IPS-20b (cell line): ENCODE data around the gene ZPBP2.

Experiments
- H3K27ac ChIP-seq: one replicate; pipeline ENCODE4 v1.5.1; 2013; ENCODE audit warnings: low read length
- H3K27me3 ChIP-seq: 2 replicates; pipeline ENCODE4 v1.6.1; 2013; ENCODE audit warnings: mild to moderate bottlenecking, low read length, inconsistent platforms; ENCODE audit not compliant: insufficient read depth
- H3K36me3 ChIP-seq: 2 replicates; pipeline ENCODE4 v1.6.1; 2013; ENCODE audit warnings: low read depth, mild to moderate bottlenecking, inconsistent platforms, low read length, moderate library complexity; ENCODE audit not compliant: insufficient read depth
- H3K4me1 ChIP-seq: 2 replicates; pipeline ENCODE4 v1.6.1; 2013; ENCODE audit warnings: mild to moderate bottlenecking, control low read depth, inconsistent platforms, low read length, moderate library complexity; ENCODE audit not compliant: insufficient read depth
- H3K4me3 ChIP-seq: 2 replicates; pipeline ENCODE4 v1.5.1; 2013; ENCODE audit warnings: mild to moderate bottlenecking, low read length, inconsistent platforms
- H3K9ac ChIP-seq: 2 replicates; pipeline ENCODE4 v1.6.1; 2013; ENCODE audit warnings: low read depth, mild to moderate bottlenecking, inconsistent platforms, low read length, moderate library complexity
- H3K9me3 ChIP-seq: 2 replicates; pipeline ENCODE4 v1.6.1; 2013; ENCODE audit warnings: mild to moderate bottlenecking, low read depth, low read length, inconsistent platforms; ENCODE audit not compliant: insufficient read depth

The ZPBP2 gene, protein sequence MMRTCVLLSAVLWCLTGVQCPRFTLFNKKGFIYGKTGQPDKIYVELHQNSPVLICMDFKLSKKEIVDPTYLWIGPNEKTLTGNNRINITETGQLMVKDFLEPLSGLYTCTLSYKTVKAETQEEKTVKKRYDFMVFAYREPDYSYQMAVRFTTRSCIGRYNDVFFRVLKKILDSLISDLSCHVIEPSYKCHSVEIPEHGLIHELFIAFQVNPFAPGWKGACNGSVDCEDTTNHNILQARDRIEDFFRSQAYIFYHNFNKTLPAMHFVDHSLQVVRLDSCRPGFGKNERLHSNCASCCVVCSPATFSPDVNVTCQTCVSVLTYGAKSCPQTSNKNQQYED

DNA sequence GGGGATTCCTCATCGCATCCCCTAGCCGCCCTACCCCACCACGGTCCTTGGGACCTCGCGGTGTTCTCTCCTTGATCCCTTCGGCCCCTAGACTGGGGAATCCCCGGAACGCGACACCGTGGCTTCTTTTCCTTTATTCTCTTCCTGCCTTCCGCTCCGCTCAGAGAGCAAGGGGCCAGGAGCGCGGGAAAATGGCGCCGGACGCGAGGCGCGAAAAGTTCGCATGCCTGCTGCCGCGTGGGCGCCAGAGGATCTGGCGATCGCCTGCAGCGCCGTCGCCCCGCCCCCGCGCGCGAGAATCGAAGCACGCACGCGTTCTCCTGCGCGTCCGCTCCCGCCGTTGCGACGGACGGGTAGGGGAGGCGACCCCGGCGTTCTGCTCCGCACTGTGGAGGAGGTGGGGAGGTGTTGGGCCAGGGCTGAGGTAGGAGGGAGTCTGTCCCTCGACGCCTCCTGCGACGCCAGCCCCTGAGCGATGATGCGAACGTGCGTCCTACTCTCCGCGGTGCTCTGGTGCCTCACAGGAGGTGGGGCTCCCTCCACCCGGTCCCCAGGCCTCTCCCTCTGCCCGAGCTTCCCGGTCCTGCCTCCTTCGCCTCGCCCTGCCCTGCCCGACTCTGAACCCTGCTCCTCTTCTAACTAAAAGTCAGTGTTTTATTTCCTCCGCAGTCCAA is at the start of gene ZPBP2:
Gene ZPBP2 (plus strand): TSS at position 323 of the 674 bp plus-strand sequence. CDS start 153 bp downstream, at position 476.
- no peak within 1 kb of the TSS for H3K9ac ChIP-seq
- no peak within 1 kb of the TSS for H3K4me3 ChIP-seq
- H3K4me1 ChIP-seq = peaks cover 3% of the 10 kb centered on the region; the same call in 1 of the 2 replicates
- H3K27ac ChIP-seq = no peak within 1 kb of the TSS
- no peaks in the 10 kb centered on the region for H3K9me3 ChIP-seq
- no peaks in the 10 kb centered on the region for H3K36me3 ChIP-seq
- H3K27me3 ChIP-seq = peaks cover 43% of the 10 kb centered on the region

DNA sequence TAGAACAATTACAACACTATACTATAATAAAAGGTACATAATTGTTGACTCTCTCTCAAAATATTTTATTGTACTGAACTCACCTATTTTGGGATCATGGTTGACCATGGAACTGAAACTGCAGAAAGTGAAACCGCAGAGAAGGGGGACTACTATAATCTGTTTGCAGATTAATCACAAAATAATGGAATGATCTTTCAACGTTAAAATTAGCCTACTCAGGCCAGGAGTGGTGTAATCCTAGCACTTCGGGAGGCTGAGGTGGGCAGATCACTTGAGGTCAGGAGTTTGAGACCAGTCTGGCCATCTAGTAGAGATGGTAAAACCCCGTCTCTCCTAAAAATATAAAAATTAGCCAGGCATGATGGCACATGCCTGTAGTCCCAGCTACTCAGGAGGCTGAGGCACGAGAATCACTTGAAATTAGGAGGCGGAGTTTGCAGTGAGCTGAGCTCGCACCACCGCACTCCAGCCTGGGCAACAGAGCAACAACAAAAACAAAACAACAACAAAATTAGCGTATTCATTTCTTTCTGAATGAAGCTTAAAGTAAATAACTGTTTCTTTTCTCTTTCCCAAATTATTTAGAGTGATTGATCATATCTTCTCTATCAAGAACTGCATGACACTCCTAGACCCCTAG is 49.5 kb upstream of the ZPBP2 start:
- Histone ChIP-seq H3K9me3 (peaks cover 3% of the 10 kb centered on the region), H3K9ac (no peak overlapping the region), H3K4me1 (no peaks in the 10 kb centered on the region), H3K4me3 (no peak overlapping the region), H3K36me3 (no peaks in the 10 kb centered on the region), H3K27me3 (no peaks in the 10 kb centered on the region), H3K27ac (no peak overlapping the region)

DNA sequence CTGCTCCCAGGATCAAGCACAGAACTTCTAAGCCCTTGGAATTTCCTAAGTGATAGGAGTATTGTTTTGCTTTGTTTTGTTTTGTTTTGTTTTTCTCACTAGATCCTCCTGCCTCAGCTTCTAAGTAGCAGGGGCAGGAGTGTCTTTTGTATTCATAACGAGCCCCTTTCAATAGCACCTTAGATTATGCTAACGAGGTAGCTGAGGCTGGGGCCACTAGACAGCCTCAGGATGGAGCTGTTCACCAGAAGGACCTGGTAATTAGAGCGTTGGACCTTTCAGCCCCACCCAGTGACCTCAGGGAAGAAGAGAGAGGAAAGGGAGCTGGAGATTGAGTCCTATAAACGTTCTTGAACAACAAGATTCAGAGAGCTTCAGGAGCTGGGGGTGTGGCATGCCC is 47.5 kb upstream of the ZPBP2 start:
- H3K36me3 ChIP-seq = no peaks in the 10 kb centered on the region
- H3K4me1 ChIP-seq = no peaks in the 10 kb centered on the region
- no peaks in the 10 kb centered on the region for H3K27me3 ChIP-seq
- H3K27ac ChIP-seq = no peak overlapping the region
- no peak overlapping the region for H3K9ac ChIP-seq
- H3K4me3 ChIP-seq = no peak overlapping the region
- peaks cover 13% of the 10 kb centered on the region for H3K9me3 ChIP-seq

DNA sequence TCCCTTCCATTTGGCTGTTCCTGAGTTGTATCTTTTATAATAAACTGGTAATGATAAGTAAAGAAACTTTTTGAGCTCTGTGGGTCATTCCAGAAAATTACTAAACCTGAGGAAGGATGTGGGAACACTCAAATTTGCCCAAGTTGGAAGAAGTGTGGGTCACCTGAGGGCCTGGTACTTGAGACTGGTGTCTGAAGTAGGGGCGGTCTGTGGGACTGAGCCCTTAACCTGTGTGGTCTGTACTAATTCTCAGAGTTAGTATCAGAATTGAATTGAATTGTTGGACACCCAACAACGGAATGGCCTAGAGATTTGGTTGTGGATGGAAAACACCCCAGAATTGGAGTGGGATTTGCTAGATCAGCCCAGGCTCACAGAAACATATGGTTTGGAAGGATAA is 47.0 kb upstream of the ZPBP2 start:
- Histone ChIP-seq H3K9me3 (peaks cover 13% of the 10 kb centered on the region), H3K36me3 (no peaks in the 10 kb centered on the region), H3K9ac (no peak overlapping the region)

DNA sequence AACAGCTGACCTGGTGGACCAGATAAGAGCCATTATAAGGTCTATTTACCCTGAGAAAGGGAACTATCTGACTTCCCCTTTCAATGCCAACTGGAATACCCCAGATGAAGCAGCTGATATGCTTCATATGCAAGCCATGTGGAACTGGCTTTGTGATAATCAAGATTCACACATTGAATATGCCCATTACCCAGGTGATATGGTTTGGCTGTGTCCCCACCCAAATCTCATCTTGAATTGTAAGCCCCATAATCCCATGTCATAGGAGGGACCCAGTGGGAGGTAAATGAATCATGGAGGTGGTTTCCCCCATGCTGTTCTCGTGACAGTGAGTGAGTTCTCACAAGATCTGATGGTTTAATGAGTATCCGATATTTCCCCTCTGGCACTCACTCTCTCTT is 46.0 kb upstream of the ZPBP2 start:
- no peak overlapping the region for H3K4me3 ChIP-seq
- H3K9ac ChIP-seq = no peak overlapping the region
- no peak overlapping the region for H3K27ac ChIP-seq
- H3K9me3 ChIP-seq = peaks cover 13% of the 10 kb centered on the region
- no peaks in the 10 kb centered on the region for H3K27me3 ChIP-seq
- H3K36me3 ChIP-seq = no peaks in the 10 kb centered on the region
- no peaks in the 10 kb centered on the region for H3K4me1 ChIP-seq

More for the DNA sequence above, 47.0 kb upstream of the ZPBP2 start:
- Histone ChIP-seq H3K27me3 (no peaks in the 10 kb centered on the region), H3K27ac (no peak overlapping the region), H3K4me1 (no peaks in the 10 kb centered on the region), H3K4me3 (no peak overlapping the region)

DNA sequence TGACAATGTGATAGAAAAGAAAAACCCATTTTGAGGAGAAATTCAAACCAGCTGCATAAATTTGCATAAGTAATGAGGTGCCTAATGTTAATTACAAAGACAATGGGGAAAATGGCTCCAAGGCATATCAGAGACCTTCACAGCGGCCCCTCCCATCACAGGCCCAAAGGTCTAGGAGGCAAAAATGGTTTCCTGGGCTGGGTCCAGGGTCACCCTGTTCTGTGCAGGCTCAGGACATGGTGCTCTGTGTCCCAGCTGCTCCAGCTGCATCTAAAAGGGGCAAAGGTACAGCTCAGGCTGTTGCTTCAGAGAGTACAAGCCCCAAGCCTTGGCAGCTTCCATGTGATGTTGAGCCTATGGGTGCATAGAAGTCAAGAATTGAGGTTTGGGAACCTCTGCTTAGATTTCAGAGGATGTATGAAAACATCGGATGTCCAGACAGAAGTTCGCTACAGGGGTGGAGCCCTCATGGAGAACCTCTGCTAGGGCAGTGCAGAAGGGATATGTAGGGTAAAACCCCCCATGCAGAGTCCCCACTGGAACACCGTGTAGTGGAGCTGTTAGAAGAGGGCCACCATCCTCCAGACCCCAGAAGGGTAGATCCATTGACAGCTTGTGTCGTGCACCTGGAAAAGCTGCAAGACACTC is 44.5 kb upstream of the ZPBP2 start:
- Histone ChIP-seq H3K27ac (no peak overlapping the region), H3K27me3 (no peaks in the 10 kb centered on the region), H3K4me3 (no peak overlapping the region), H3K9me3 (peaks cover 13% of the 10 kb centered on the region), H3K4me1 (no peaks in the 10 kb centered on the region), H3K36me3 (no peaks in the 10 kb centered on the region), H3K9ac (no peak overlapping the region)

DNA sequence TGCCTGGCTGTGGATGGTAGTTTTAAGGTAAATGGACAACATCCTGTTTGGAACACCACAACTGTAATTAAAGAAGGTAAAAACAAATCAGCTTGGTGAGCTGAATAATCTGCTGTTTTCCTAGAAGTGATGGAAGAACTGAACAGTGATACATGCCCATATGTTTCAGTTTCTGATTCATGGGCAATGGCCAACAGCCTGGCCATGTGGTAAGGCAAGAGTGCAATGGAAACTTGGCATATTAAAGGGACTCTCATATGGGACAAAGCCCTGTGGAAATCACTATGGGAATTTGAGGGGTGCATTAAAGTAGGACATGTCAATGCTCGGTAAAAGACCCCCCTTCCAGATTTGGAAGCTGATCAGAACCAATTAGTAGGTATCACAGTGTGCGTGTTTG is 41.7 kb upstream of the ZPBP2 start:
- Histone ChIP-seq H3K9me3 (peaks cover 13% of the 10 kb centered on the region), H3K4me1 (no peaks in the 10 kb centered on the region), H3K4me3 (no peak overlapping the region), H3K27me3 (no peaks in the 10 kb centered on the region), H3K36me3 (no peaks in the 10 kb centered on the region), H3K27ac (no peak overlapping the region), H3K9ac (no peak overlapping the region)

DNA sequence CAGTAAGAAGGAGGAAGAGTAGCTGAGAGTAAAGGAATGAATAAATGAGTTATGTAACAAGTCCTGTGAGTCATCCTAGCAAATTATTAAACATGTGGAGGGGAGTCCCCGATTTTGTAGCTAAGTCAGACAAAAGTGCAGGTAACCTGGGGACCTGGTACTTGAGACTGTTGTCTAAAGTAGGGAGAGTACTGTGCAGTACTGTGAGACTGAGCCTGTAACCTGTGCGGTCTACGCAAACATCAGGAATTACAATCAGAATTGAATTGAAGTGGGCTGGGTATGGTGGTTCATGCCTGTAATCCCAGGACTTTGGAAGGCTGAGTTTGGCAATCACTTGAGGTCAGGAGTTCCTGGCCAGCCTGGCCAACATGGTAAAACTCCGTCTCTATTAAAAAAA is 39.6 kb upstream of the ZPBP2 start:
- Histone ChIP-seq H3K4me1 (no peaks in the 10 kb centered on the region), H3K9ac (no peak overlapping the region), H3K9me3 (peaks cover 10% of the 10 kb centered on the region), H3K27ac (no peak overlapping the region), H3K4me3 (no peak overlapping the region), H3K27me3 (no peaks in the 10 kb centered on the region), H3K36me3 (no peaks in the 10 kb centered on the region)

DNA sequence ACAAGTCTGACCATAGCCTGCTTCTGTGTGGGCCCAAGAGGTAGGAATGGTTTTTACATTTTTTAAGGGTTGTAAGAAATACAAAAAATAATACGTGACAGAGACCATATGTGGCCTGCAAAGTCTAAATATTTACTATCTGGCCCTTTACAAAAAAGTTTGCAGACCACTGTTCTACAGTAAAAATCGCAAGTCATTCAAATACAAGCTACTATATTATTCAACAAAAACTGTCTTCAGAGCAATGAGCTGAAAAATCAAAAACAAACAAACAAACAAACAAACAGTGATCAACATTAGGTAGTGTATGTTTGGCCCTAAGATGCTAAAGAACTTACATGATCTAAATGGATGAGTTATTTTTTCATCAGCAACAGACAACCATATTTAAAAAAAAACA is 36.4 kb upstream of the ZPBP2 start:
- H3K36me3 ChIP-seq = no peaks in the 10 kb centered on the region
- no peak overlapping the region for H3K4me3 ChIP-seq
- H3K4me1 ChIP-seq = no peaks in the 10 kb centered on the region
- no peak overlapping the region for H3K9ac ChIP-seq
- no peak overlapping the region for H3K27ac ChIP-seq
- H3K9me3 ChIP-seq = no peaks in the 10 kb centered on the region
- no peaks in the 10 kb centered on the region for H3K27me3 ChIP-seq

DNA sequence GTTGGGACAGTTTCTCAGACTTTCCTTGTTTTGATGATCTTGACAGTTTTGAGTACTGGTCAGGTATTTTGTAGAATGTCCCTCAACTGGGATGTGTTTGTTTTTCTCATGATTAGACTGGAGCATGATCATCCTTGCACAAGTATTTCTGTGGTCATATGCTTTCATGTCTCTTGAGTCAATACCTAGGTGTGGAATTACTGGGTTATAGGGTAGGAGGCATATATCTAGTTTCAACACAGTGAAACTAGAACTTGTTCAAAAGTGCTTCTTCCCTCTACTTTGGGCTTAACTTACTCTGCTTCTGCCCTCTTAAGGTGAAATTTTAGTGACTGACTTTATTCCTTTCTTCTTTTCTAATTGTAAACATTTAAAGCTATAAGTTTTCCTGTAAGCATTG is 34.0 kb upstream of the ZPBP2 start:
- Histone ChIP-seq H3K9ac (no peak overlapping the region), H3K36me3 (no peaks in the 10 kb centered on the region), H3K27ac (no peak overlapping the region), H3K4me3 (no peak overlapping the region), H3K9me3 (no peaks in the 10 kb centered on the region), H3K4me1 (no peaks in the 10 kb centered on the region), H3K27me3 (no peaks in the 10 kb centered on the region)

DNA sequence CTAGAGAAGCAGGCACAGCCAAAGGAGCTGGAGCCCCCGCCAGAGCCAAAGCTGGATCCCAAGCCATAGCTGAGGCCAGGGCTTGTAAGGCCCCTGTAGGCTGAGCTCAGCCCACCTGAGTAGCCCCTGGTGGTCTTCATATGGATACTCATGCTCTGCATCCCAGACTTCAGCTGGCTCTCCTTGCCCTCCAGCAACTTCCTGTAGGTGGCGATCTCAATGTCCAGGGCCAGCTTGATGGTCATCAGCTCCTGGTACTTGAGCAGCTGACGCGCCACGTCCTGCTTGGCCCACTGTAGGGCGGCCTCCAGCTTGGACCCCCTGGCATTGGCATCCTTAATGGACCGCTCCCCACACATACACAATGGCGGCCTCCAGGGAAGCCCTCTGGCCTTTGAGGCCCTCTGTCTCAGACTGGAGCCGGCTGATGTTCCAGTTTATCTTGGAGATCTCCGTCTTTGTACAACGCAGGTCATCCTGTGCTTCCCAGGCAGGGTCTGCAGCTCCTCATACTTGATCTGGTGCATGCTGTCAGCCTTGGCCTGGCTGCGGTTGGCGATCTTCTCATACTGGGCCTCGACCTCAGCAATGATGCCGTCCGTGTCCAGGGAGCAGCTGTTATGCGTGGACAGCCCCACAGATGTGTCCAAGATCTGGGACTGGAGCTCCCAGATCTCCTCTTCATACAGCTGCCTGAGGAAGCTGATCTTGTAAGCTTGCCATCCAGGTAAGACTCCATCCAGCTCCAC is 32.8 kb upstream of the ZPBP2 start:
- Histone ChIP-seq H3K36me3 (no peaks in the 10 kb centered on the region), H3K27ac (no peak overlapping the region), H3K4me1 (no peaks in the 10 kb centered on the region), H3K4me3 (no peak overlapping the region), H3K9ac (no peak overlapping the region), H3K27me3 (no peaks in the 10 kb centered on the region), H3K9me3 (no peaks in the 10 kb centered on the region)
